CD4-positive, alpha-beta T cell treated with Interleukin-17A for 4 hours (primary cell): Measurements from ENCODE around the gene PCAT6.
A peak's percentile ranks its signal among the peaks of the same experiment; 100 is the strongest.
"Not testable (repeated sequence)": the region's sequence is repeated elsewhere in the genome, so short reads cannot be mapped to it uniquely, and the experiment has no call there.

ENCODE experiments used
- DNase-seq: peaks from one replicate; pipeline ENCODE4 v3.0.0-alpha.2; 2020; ENCODE audit warnings: mixed read lengths

The PCAT6 gene

GRCh38 chr1:202807926-202808757 is 2.6 kb upstream of the PCAT6 start, which contains the start of gene KDM5B:
Gene KDM5B (minus strand): TSS chr1:202808421. CDS start chr1:202808305, 116 bp downstream.
- DNase-seq = peak; percentile 81

GRCh38 chr1:202809597-202810159 is 1.1 kb upstream of the PCAT6 start:
- DNase-seq = no peak

GRCh38 chr1:202810193-202810614 is 550 bp upstream of the PCAT6 start:
- no peak for DNase-seq

GRCh38 chr1:202811296-202812175 is 782 bp downstream of the PCAT6 start:
- peak; percentile 44 for DNase-seq

GRCh38 chr1:202812176-202813026 is 1.6 kb downstream of the PCAT6 start:
- DNase-seq = no peak

- DNase-seq = no peak
These were observed 4.4 kb downstream of the PCAT6 start for GRCh38 chr1:202815120-202815519.

GRCh38 chr1:202818819-202819218 is 8.1 kb downstream of the PCAT6 start:
- DNase-seq = no peak

- DNase-seq = no peak
These were observed 10.7 kb downstream of the PCAT6 start for GRCh38 chr1:202821467-202821866.

GRCh38 chr1:202825748-202826147 is 15.0 kb downstream of the PCAT6 start:
- DNase-seq = no peak

- DNase-seq = not testable (repeated sequence)
These were observed 18.5 kb downstream of the PCAT6 start for GRCh38 chr1:202829223-202829622.

- DNase-seq = no peak
These were observed 21.2 kb downstream of the PCAT6 start for GRCh38 chr1:202831906-202832305.

- peak; percentile 22 for DNase-seq
These were observed 24.2 kb downstream of the PCAT6 start for GRCh38 chr1:202834771-202835547.

GRCh38 chr1:202835548-202836072 is 24.9 kb downstream of the PCAT6 start:
- DNase-seq = peak; percentile 24

- no peak for DNase-seq
These were observed 26.1 kb downstream of the PCAT6 start for GRCh38 chr1:202836623-202837403.

- DNase-seq = no peak
These were observed 27.1 kb downstream of the PCAT6 start for GRCh38 chr1:202837746-202838262.

GRCh38 chr1:202843081-202843480 is 32.3 kb downstream of the PCAT6 start:
- no peak for DNase-seq

- DNase-seq = no peak
These were observed 33.5 kb downstream of the PCAT6 start for GRCh38 chr1:202844259-202844658.

- DNase-seq = no peak
These were observed 34.2 kb downstream of the PCAT6 start for GRCh38 chr1:202844935-202845334.

- DNase-seq = no peak
These were observed 37.4 kb downstream of the PCAT6 start for GRCh38 chr1:202848191-202848542.
